ENCODE results near the gene GPA33. TPM values are rescaled to one million over a fixed set of nuclear protein-coding genes. Genes with fewer than 3 reads are reported as not detected.
A peak's percentile ranks its signal among the peaks of the same experiment; 100 is the strongest.

Gene GPA33
- total RNA-seq (under 1 TPM; 0.50 to 0.55 TPM), polyA plus RNA-seq (ENCODE audit: insufficient read length in 6 of 6) (under 1 TPM in 4 of 6 donors, not detected in 2; 0.11 to 0.31 (median 0.18) TPM)
- long read RNA-seq, donor 1 = 0 reads
- long read RNA-seq, donor 2 = 0 reads
- long read RNA-seq, donor 3 = 0 reads
- long read RNA-seq, donor 4 = 0 reads
- long read RNA-seq, donor 5 = 0 reads
- long read RNA-seq, donor 6 = 0 reads
- long read RNA-seq, donor 7 = 0 reads
- long read RNA-seq, donor 8 = 0 reads
- long read RNA-seq, donor 9 = 0 reads
- long read RNA-seq, donor 10 = 0 reads
- long read RNA-seq, donor 11 = 0 reads
- long read RNA-seq, donor 12 = 0 reads

DNA sequence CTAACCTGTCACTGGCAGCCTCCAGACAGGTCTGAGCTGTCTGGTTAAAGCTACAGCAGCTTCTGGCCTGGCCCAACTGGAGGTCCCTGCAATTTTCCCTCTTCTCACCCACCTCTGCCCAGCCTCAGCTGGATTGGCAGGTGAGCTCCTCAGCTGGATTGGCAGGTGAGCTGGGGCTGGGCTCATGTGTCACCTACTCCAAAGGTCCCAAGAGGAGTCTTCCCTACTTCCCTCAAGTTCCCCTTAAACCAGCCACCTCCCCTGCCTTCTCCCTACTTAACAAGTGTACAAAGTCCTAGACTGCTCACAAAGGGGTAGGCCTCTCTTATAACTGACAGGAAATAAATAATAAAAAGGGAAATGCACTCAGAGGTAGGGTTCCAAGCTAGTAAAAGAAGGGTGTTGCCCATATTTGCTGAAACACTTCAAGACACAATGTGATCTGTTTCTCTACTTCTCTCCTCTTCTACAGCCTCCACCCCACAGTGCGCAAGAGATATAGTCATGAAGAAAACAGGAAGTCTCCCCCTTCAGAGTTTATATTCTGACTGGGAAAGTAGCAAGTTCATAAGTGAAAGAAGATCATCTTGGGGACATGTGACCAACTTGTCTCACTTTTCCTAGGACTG is at the start of gene GPA33:
Gene GPA33 (minus strand): TSS at position 64 of the 629 bp plus-strand sequence. CDS start 90 bp downstream, outside the sequence.
- Histone ChIP-seq H3K9me3 (no peaks in the 10 kb centered on the region), H3K27me3 (no peaks in the 10 kb centered on the region), H3K4me3 (no peak within 1 kb of the TSS), H3K36me3 (no peaks in the 10 kb centered on the region), H3K27ac (peak within 1 kb of the TSS; percentile 33 to 64), H3K4me1 (peaks cover 0 to 3% of the 10 kb centered on the region in 2 donors)
- no peak for DNase-seq
- TF ChIP-seq CTCF (IDR thresholded peaks at IDR 0.05) = no peak
- ATAC-seq = peak; percentile 88
- intact Hi-C loops (cut with DNase I) = no loop called here

DNA sequence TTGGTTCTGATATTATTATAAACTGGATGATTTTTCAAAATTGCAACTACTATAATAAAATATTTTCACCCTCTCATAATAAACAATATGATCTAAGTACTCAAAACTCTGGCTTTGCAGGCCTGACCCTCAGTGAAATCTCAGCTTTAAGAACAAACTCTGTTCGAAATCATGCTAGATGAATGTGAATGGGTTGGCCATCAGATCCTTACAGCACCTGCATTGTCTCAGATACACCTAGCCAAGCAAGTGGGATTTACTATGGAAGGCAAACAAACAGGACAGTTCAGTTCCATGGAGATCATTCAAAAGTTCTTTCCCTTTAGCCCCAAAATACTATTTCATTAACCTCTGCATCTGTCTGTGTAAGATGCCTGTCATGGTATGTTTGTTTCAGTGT is 48.5 kb upstream of the GPA33 start:
- TF ChIP-seq CTCF (IDR thresholded peaks at IDR 0.05) = no peak
- no peaks in the 10 kb centered on the region for H3K4me1 ChIP-seq
- H3K4me3 ChIP-seq = no peak overlapping the region
- no peaks in the 10 kb centered on the region for H3K36me3 ChIP-seq
- no peaks in the 10 kb centered on the region for H3K9me3 ChIP-seq
- no peak overlapping the region for H3K27ac ChIP-seq
- no peak for DNase-seq
- no peak for ATAC-seq
- no peaks in the 10 kb centered on the region for H3K27me3 ChIP-seq
- intact Hi-C loops (cut with DNase I) = no loop called here

- intact Hi-C loops (cut with DNase I) = no loop called here
- Histone ChIP-seq H3K36me3 (no peaks in the 10 kb centered on the region), H3K4me3 (no peak overlapping the region), H3K27ac (no peak overlapping the region), H3K9me3 (no peaks in the 10 kb centered on the region), H3K4me1 (no peaks in the 10 kb centered on the region), H3K27me3 (no peaks in the 10 kb centered on the region)
- no peak for ATAC-seq
- DNase-seq = no peak
- no peak for TF ChIP-seq CTCF (IDR thresholded peaks at IDR 0.05)
Measured at GRCh38 chr1:167137793-167138510, 47.8 kb upstream of the GPA33 start.

DNA sequence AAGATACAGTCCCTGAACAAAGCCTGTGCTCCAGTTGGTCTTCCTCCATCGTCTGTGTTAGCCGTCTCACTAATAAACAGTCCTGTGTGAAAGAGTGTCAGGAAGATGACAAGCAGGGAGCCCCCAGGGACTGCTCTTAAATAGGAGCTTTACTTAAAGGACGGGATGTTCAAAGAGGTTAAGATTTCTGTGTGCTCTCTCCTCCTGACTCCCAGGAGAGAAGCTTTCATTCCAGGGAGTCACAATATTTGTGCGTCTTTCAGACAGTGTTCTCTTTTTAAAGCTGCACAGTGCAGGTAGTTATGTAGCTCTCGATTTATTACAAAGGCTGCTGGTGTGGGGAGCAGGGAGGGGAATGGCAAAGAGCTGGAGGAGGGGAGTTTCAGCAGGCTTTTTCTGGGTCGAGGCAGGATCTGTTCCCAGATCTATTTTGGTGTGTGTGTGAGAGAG is 47.2 kb upstream of the GPA33 start:
- intact Hi-C loops (cut with DNase I) = no loop called here
- no peaks in the 10 kb centered on the region for H3K9me3 ChIP-seq
- H3K27me3 ChIP-seq = no peaks in the 10 kb centered on the region
- no peak overlapping the region for H3K27ac ChIP-seq
- TF ChIP-seq CTCF (IDR thresholded peaks at IDR 0.05) = no peak
- H3K36me3 ChIP-seq = no peaks in the 10 kb centered on the region
- ATAC-seq (no peak), DNase-seq (no peak)
- H3K4me3 ChIP-seq = no peak overlapping the region
- H3K4me1 ChIP-seq = no peaks in the 10 kb centered on the region

DNA sequence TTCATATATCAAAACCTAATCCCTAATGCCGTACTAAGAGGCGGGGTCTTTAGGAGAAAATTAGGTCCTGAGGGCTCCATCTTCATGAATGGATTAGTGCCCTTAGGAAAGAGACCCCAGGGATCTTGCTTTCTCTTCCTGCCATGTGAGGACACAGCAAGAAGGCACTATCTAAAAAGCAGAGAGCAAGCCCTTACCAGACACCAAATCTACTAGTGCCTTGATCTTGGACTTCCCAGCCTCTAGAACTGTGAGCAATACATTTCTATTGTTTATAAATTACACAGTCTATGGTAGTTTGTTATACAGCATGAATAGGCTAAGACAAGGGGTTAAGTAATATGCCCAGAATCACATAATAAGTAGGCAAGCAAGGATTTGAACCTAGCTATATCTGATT is 46.6 kb upstream of the GPA33 start:
- Histone ChIP-seq H3K4me3 (no peak overlapping the region), H3K9me3 (no peaks in the 10 kb centered on the region), H3K36me3 (no peaks in the 10 kb centered on the region), H3K27me3 (no peaks in the 10 kb centered on the region), H3K27ac (no peak overlapping the region), H3K4me1 (no peaks in the 10 kb centered on the region)
- no peak for ATAC-seq
- no peak for TF ChIP-seq CTCF (IDR thresholded peaks at IDR 0.05)
- intact Hi-C loops (cut with DNase I) = no loop called here
- DNase-seq = no peak
